ENCODE data around the gene CCDC177.
A peak's percentile ranks its signal among the peaks of the same experiment; 100 is the strongest.

The CCDC177 gene

GRCh38 chr14:69560826-69561225 lies 13.8 kb downstream of the CCDC177 start:
- no peak for DNase-seq

- no peak for DNase-seq
Observed at GRCh38 chr14:69559581-69560011, 15.1 kb downstream of the CCDC177 start.

GRCh38 chr14:69558774-69559173 lies 15.9 kb downstream of the CCDC177 start:
- DNase-seq: no peak

GRCh38 chr14:69554500-69554899 lies 20.2 kb downstream of the CCDC177 start:
- peak; percentile 12 for DNase-seq

- no peak for DNase-seq
Observed at GRCh38 chr14:69553252-69553651, 21.4 kb downstream of the CCDC177 start.

- no peak for DNase-seq
Observed at GRCh38 chr14:69551511-69551910, 23.2 kb downstream of the CCDC177 start.

- no peak for DNase-seq
Observed at GRCh38 chr14:69548566-69548965, 26.1 kb downstream of the CCDC177 start.

- DNase-seq: no peak
Observed at GRCh38 chr14:69547701-69548348, 26.8 kb downstream of the CCDC177 start.

- DNase-seq: peak; percentile 34
Observed at GRCh38 chr14:69543341-69544115, 31.1 kb downstream of the CCDC177 start.

- DNase-seq: no peak
Observed at GRCh38 chr14:69542311-69542710, 32.4 kb downstream of the CCDC177 start.

- DNase-seq: no peak
Observed at GRCh38 chr14:69540654-69541335, 33.9 kb downstream of the CCDC177 start.

GRCh38 chr14:69539631-69540410 lies 34.9 kb downstream of the CCDC177 start:
- DNase-seq: no peak

- no peak for DNase-seq
Observed at GRCh38 chr14:69538766-69539165, 35.9 kb downstream of the CCDC177 start.

- DNase-seq: no peak
Observed at GRCh38 chr14:69537900-69538299, 36.8 kb downstream of the CCDC177 start.

- no peak for DNase-seq
Observed at GRCh38 chr14:69536971-69537370, 37.7 kb downstream of the CCDC177 start.

GRCh38 chr14:69535230-69535848 lies 39.3 kb downstream of the CCDC177 start:
- no peak for DNase-seq

GRCh38 chr14:69532561-69533340 lies 41.9 kb downstream of the CCDC177 start:
- DNase-seq: no peak

GRCh38 chr14:69531135-69531534 lies 43.5 kb downstream of the CCDC177 start:
- DNase-seq: no peak

GRCh38 chr14:69530095-69530494 lies 44.6 kb downstream of the CCDC177 start:
- no peak for DNase-seq

GRCh38 chr14:69529563-69529962 lies 45.1 kb downstream of the CCDC177 start:
- no peak for DNase-seq

- DNase-seq: no peak
Observed at GRCh38 chr14:69528930-69529329, 45.7 kb downstream of the CCDC177 start.

GRCh38 chr14:69528143-69528542 lies 46.5 kb downstream of the CCDC177 start:
- no peak for DNase-seq

Data from RPMI8226 (cell line).